A549 (cell line): ENCODE results near the gene TET2. TPM values are rescaled to one million over a fixed set of nuclear protein-coding genes. Genes with fewer than 3 reads are reported as not detected.

Source experiments
- ATAC-seq, 2 experiments: fragments of 200-7000 bp in 1 of 2; fragments of >200 bp in 1 of 2; cut with Nextera tagmentation in 1 of 2; cut with Tn5 transposase in 1 of 2; 3 replicates each; pipeline versions ENCODE4 v1.8.0 to v1.9.1; 2018 to 2020; ENCODE audit warnings: mild to moderate bottlenecking in 1 of 2, moderate library complexity in 1 of 2
- CTCF ChIA-PET: fragments of 300-600 bp; sonication (Branson Sonifier 250); formaldehyde crosslinking; extraction: SDS; loops from one replicate; lab custom pipeline; 2021; ENCODE audit warnings: antibody characterized with exemption, inconsistent platforms; lab: Yijun Ruan, JAX
- POLR2A ChIA-PET: fragments of 350-600 bp; formaldehyde crosslinking; extraction: SDS; loops from one replicate; lab custom pipeline; 2021; ENCODE audit warnings: antibody characterized with exemption, inconsistent platforms; lab: Yijun Ruan, JAX
- DNase-seq, 2 experiments: peaks; one replicate each; pipeline versions ENCODE4 v3.0.0 to v3.0.0-alpha.2; 2011 to 2016; ENCODE audit warnings: low read depth in 1 of 2, low spot score in 1 of 2
- FAIRE-seq: peaks from 2 replicates; lab custom pipeline; 2011; peaks lifted over from hg19 to GRCh38; lab: Jason Lieb, UNC
- H3K27ac ChIP-seq, 2 experiments: fragments of >200 bp; sonication (Bioruptor Twin); formaldehyde crosslinking; 3 replicates each; pipeline ENCODE4 v1.5.1; 2016 to 2017
- H3K4me1 ChIP-seq: fragments of >200 bp; sonication (Bioruptor Twin); formaldehyde crosslinking; 3 replicates; pipeline ENCODE4 v1.6.1; 2016
- H3K4me2 ChIP-seq: fragments of >200 bp; sonication (Bioruptor Twin); formaldehyde crosslinking; 3 replicates; pipeline ENCODE4 v1.6.1; 2016
- H3K4me3 ChIP-seq: fragments of >200 bp; sonication (Bioruptor Twin); formaldehyde crosslinking; 3 replicates; pipeline ENCODE4 v1.5.1; 2016
- H3K9me3 ChIP-seq: fragments of >200 bp; sonication (Bioruptor Twin); formaldehyde crosslinking; 3 replicates; pipeline ENCODE4 v1.6.1; 2016
- BCL3 ChIP-seq: fragments of >200 bp; sonication (Bioruptor Twin); formaldehyde crosslinking; IDR thresholded peaks from 3 replicates; pipeline ENCODE4 v1.6.1; 2016
- CBX2 ChIP-seq: fragments of 200-600 bp; sonication (generic); IDR thresholded peaks from 2 replicates; pipeline ENCODE4 v1.6.1; 2016; ENCODE audit warnings: low read depth, mild to moderate bottlenecking, borderline replicate concordance
- CHD2 ChIP-seq: fragments of 150-350 bp; IDR thresholded peaks from 2 replicates; pipeline ENCODE4 v1.6.1; 2014; ENCODE audit warnings: low read length; ENCODE audit not compliant: partially characterized antibody
- CHD4 ChIP-seq: fragments of 200-600 bp; sonication (generic); IDR thresholded peaks from 2 replicates; pipeline ENCODE4 v1.6.1; 2016; ENCODE audit warnings: antibody characterized with exemption, mild to moderate bottlenecking, borderline replicate concordance
- E2F6 ChIP-seq: IDR thresholded peaks from 2 replicates; pipeline ENCODE4 v1.6.1; 2012; ENCODE audit warnings: low read depth, borderline replicate concordance
- EHF ChIP-seq: fragments of 250-450 bp; sonication (Bioruptor Pico); IDR thresholded peaks from 2 replicates; pipeline ENCODE4 v1.5.0; 2020; ENCODE audit warnings: mild to moderate bottlenecking
- EHMT2 ChIP-seq: fragments of 200-600 bp; sonication (generic); IDR thresholded peaks from 2 replicates; pipeline ENCODE4 v1.6.1; 2016; ENCODE audit warnings: antibody characterized with exemption, low read depth, mild to moderate bottlenecking, moderate library complexity
- ELK1 ChIP-seq: fragments of 150-350 bp; IDR thresholded peaks from 2 replicates; pipeline ENCODE4 v1.6.1; 2014; ENCODE audit warnings: low read depth, mild to moderate bottlenecking, low read length
- EP300 ChIP-seq, 2 experiments: fragments of >200 bp; sonication (Bioruptor Twin); formaldehyde crosslinking; IDR thresholded peaks; 2 replicates in 1 of 2; 3 replicates in 1 of 2; pipeline ENCODE4 v1.6.1; 2016 to 2017
- ESRRA ChIP-seq: fragments of 150-350 bp; IDR thresholded peaks from 2 replicates; pipeline ENCODE4 v1.6.1; 2014; ENCODE audit warnings: mild to moderate bottlenecking, low read length, borderline replicate concordance
- FOSL2 ChIP-seq, 2 experiments: fragments of 450-650 bp in 1 of 2; fragments of >200 bp in 1 of 2; sonication (Bioruptor Twin) in 1 of 2; formaldehyde crosslinking; IDR thresholded peaks; 2 replicates each; pipeline versions ENCODE4 v1.5.0 to v1.6.1; 2016 to 2020; ENCODE audit warnings: mild to moderate bottlenecking in 1 of 2, moderate library complexity in 1 of 2
- FOXS1 ChIP-seq: fragments of 250-450 bp; sonication (Bioruptor Pico); IDR thresholded peaks from 2 replicates; pipeline ENCODE4 v1.5.0; 2020; ENCODE audit warnings: mild to moderate bottlenecking, moderate library complexity
- HES2 ChIP-seq: fragments of >200 bp; sonication (Bioruptor Twin); formaldehyde crosslinking; IDR thresholded peaks from 2 replicates; pipeline ENCODE4 v1.6.1; 2016
- HEYL ChIP-seq: fragments of 250-450 bp; sonication (Bioruptor Pico); IDR thresholded peaks from 2 replicates; pipeline ENCODE4 v1.8.0; 2021; ENCODE audit warnings: mild to moderate bottlenecking, moderate library complexity
- HOXB13 ChIP-seq: fragments of 250-450 bp; sonication (Bioruptor Pico); IDR thresholded peaks from 2 replicates; pipeline ENCODE4 v1.5.0; 2020; ENCODE audit warnings: low read depth, mild to moderate bottlenecking, moderate library complexity
- HOXB5 ChIP-seq: fragments of 250-450 bp; sonication (Bioruptor Pico); IDR thresholded peaks from 2 replicates; pipeline ENCODE4 v1.5.0; 2020; ENCODE audit warnings: mild to moderate bottlenecking, moderate library complexity
- JUN ChIP-seq, 2 experiments: fragments of >200 bp; sonication (Bioruptor Twin); formaldehyde crosslinking; IDR thresholded peaks; 2 replicates in 1 of 2; 3 replicates in 1 of 2; pipeline ENCODE4 v1.6.1; 2016 to 2017
- MAFK ChIP-seq: fragments of 450-650 bp; IDR thresholded peaks from 2 replicates; pipeline ENCODE4 v1.6.1; 2014; ENCODE audit not compliant: partially characterized antibody
- MAZ ChIP-seq: fragments of 150-350 bp; IDR thresholded peaks from 2 replicates; pipeline ENCODE4 v1.6.1; 2014; ENCODE audit warnings: antibody characterized with exemption, low read depth, low read length, borderline replicate concordance
- MYC ChIP-seq: IDR thresholded peaks from 2 replicates; pipeline ENCODE4 v1.6.1; 2012; ENCODE audit warnings: mild to moderate bottlenecking, inconsistent platforms, low read length, improper control_type of control experiment, borderline replicate concordance
- NR3C1 ChIP-seq: fragments of >200 bp; sonication (Bioruptor Twin); formaldehyde crosslinking; IDR thresholded peaks from 3 replicates; pipeline ENCODE4 v1.6.1; 2017
- POLR2A ChIP-seq: IDR thresholded peaks from 2 replicates; pipeline ENCODE4 v1.6.1; 2012; ENCODE audit warnings: mild to moderate bottlenecking, low read length
- POLR2AphosphoS2 ChIP-seq: conservative IDR thresholded peaks from 2 replicates; pipeline ENCODE4 v1.6.1; 2012; ENCODE audit warnings: low read length, improper control_type of control experiment, inconsistent platforms
- RCOR1 ChIP-seq: fragments of 150-350 bp; IDR thresholded peaks from 2 replicates; pipeline ENCODE4 v1.6.1; 2014; ENCODE audit warnings: antibody characterized with exemption, low read length, low read depth
- RFX5 ChIP-seq: fragments of 450-650 bp; IDR thresholded peaks from 2 replicates; pipeline ENCODE4 v1.7.1; 2014; ENCODE audit warnings: antibody characterized with exemption, mild to moderate bottlenecking, moderate library complexity
- SREBF2 ChIP-seq: fragments of 450-650 bp; IDR thresholded peaks from 2 replicates; pipeline ENCODE4 v1.6.1; 2014; ENCODE audit warnings: mild to moderate bottlenecking, moderate library complexity
- TFCP2L1 ChIP-seq: fragments of 250-450 bp; sonication (Bioruptor Pico); IDR thresholded peaks from 2 replicates; pipeline ENCODE4 v1.5.0; 2021; ENCODE audit warnings: mild to moderate bottlenecking
- TP53 ChIP-seq: fragments of 250-450 bp; sonication (Bioruptor Pico); IDR thresholded peaks from 2 replicates; pipeline ENCODE4 v1.5.0; 2021; ENCODE audit warnings: mild to moderate bottlenecking, moderate library complexity
- ZFP36 ChIP-seq: fragments of 450-650 bp; IDR thresholded peaks from 2 replicates; pipeline ENCODE4 v1.6.1; 2014; ENCODE audit warnings: borderline replicate concordance; ENCODE audit not compliant: partially characterized antibody
- ZSCAN20 ChIP-seq: fragments of 250-450 bp; sonication (Bioruptor Pico); IDR thresholded peaks from 2 replicates; pipeline ENCODE4 v1.8.0; 2022; ENCODE audit warnings: mild to moderate bottlenecking, moderate library complexity
- WGBS: methylation state at CpG from one replicate; pipeline ENCODE4 v1.1.6; 2017; ENCODE audit errors: missing lambda C conversion rate; 5-methylcytosine and 5-hydroxymethylcytosine counted together
- polyA plus RNA-seq, 4 experiments: library from polyadenylated mRNA; depleted of rRNA in 3 of 4; stranded (reverse); fragments of >200 nt; fragmentation: RNase III in 1 of 4; extraction: RNeasy Plus Mini Kit Qiagen cat#74134 plus additional on column Dnase treatment in 1 of 4; gene quantifications; 2 replicates in 3 of 4; 3 replicates in 1 of 4; pipeline ENCODE4 v1.2.3, GENCODE V29; 2011 to 2017
- TF ChIP-seq, protein P1 (sequence below): fragments of 450-650 bp; IDR thresholded peaks from 2 replicates; pipeline ENCODE4 v1.6.1; 2014; ENCODE audit warnings: antibody characterized with exemption
- TF ChIP-seq, protein P2 (sequence below): fragments of 250-450 bp; sonication (Bioruptor Pico); IDR thresholded peaks from 2 replicates; pipeline ENCODE4 v1.5.0; 2020; ENCODE audit warnings: low read depth, mild to moderate bottlenecking, moderate library complexity

TET2 gene
- polyA plus RNA-seq, 2 of the 4 experiments (the other 2 are of a cell fraction): 2.2 to 6.6 TPM

DNA sequence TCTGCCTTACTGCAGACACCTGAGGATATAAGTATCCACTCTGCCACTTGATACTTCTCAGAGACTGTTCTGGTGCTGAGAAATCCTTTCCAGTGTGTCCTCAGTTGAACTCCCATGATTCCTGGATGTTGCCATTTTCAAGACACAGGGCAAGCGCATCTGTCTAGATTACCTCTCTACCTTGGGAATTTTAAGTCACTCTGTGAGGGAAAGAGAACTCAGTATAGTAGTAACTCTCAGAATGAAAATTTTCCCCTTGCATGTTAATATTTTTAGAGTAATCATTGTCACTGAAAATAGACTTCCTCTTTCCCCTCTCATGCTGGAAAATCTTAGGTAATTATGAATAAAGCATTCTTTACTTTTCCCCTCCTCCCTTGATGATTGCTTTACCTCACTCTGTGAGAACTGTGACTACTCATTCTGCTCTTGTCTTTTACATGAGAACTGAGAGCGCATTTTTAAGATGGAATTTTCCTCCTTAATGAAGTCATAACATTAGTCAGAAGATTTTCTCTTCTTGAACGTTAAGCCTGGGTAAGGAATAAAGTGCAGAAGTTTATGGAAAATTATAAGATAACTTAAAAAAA lies 45.0 kb downstream of the TET2 start:
- peak overlapping the region; percentile 61 for H3K4me2 ChIP-seq
- no peak for DNase-seq
- 35% methylated on average over 3 of the region's 3 CpGs for WGBS
- no peak for FAIRE-seq
- H3K4me1 ChIP-seq: peaks cover 30% of the 10 kb centered on the region; the same call in 2 of the 3 replicates
- no peaks in the 10 kb centered on the region for H3K9me3 ChIP-seq
- TF ChIP-seq MYC (no peak), CHD2 (no peak), HOXB13 (CRISPR knock-in tag) (no peak), FOXS1 (no peak), CHD4 (no peak), EHF (no peak), EHMT2 (no peak), EP300 (IDR thresholded peaks at IDR 0.05) (no peak), ELK1 (no peak), NR3C1 (no peak), ESRRA (no peak), MAZ (no peak), HEYL (no peak), ZFP36 (no peak), TFCP2L1 (no peak)
- TF ChIP-seq, protein P1, sequence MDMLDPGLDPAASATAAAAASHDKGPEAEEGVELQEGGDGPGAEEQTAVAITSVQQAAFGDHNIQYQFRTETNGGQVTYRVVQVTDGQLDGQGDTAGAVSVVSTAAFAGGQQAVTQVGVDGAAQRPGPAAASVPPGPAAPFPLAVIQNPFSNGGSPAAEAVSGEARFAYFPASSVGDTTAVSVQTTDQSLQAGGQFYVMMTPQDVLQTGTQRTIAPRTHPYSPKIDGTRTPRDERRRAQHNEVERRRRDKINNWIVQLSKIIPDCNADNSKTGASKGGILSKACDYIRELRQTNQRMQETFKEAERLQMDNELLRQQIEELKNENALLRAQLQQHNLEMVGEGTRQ: no peak
- TF ChIP-seq, all 56 proteins: peak for 0
- ChIA-PET CTCF (no interaction called here), POLR2A (no interaction called here)
- H3K27ac ChIP-seq: 0 out of 6 replicates have a peak overlapping the region, but pooled peaks of 1 of the 2 experiments have one; percentile 33
- no peak for ATAC-seq
- H3K4me3 ChIP-seq: no peak overlapping the region

DNA sequence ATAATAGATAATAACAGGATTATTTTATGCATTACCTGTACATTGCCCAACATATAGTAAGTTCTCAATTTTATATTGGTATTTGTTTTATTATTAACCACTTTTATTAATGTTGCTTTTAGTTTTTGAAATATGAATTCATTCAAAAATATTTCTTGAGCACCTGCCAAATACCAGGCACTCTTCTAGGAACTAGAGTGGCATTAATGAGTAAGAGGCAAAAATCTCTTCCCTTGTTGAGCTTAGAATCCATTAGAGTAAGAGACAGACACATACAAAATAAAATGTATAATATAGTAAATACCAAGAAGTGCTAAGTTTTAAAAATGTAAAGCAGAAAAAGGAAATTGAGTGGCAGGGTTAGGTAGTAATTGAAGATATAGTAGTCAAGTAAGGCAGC lies 45.8 kb downstream of the TET2 start:
- ChIA-PET POLR2A (no interaction called here), CTCF (no interaction called here)
- no peak for FAIRE-seq
- H3K4me1 ChIP-seq: peaks cover 30% of the 10 kb centered on the region; the same call in 2 of the 3 replicates
- peak overlapping the region; percentile 61 for H3K4me2 ChIP-seq
- H3K4me3 ChIP-seq: no peak overlapping the region
- no peak for ATAC-seq
- H3K27ac ChIP-seq: no peak overlapping the region
- TF ChIP-seq ZSCAN20 (CRISPR knock-in tag): no peak
- TF ChIP-seq CHD2: no peak
- no peak for TF ChIP-seq BCL3
- TF ChIP-seq NR3C1: no peak
- TF ChIP-seq, protein P2, sequence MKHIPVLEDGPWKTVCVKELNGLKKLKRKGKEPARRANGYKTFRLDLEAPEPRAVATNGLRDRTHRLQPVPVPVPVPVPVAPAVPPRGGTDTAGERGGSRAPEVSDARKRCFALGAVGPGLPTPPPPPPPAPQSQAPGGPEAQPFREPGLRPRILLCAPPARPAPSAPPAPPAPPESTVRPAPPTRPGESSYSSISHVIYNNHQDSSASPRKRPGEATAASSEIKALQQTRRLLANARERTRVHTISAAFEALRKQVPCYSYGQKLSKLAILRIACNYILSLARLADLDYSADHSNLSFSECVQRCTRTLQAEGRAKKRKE: no peak
- no peak for TF ChIP-seq JUN (IDR thresholded peaks at IDR 0.05)
- TF ChIP-seq RFX5: no peak
- no peak for TF ChIP-seq MAZ
- TF ChIP-seq POLR2A: no peak
- no peak for TF ChIP-seq HES2
- TF ChIP-seq POLR2AphosphoS2: no peak
- TF ChIP-seq E2F6: no peak
- TF ChIP-seq TP53 (CRISPR knock-in tag): no peak
- no peak for TF ChIP-seq SREBF2
- no peak for TF ChIP-seq RCOR1
- TF ChIP-seq MAFK: no peak
- no peak for TF ChIP-seq ELK1
- TF ChIP-seq HOXB5 (CRISPR knock-in tag): no peak
- TF ChIP-seq FOSL2 (IDR thresholded peaks at IDR 0.05): no peak
- TF ChIP-seq FOSL2 (CRISPR knock-in tag; IDR thresholded peaks at IDR 0.05): no peak
- TF ChIP-seq CBX2: no peak
- TF ChIP-seq, all 56 proteins: peak for 0
- no peaks in the 10 kb centered on the region for H3K9me3 ChIP-seq
- DNase-seq: no peak
